NCI-H187 (cell line): ENCODE data around the gene SNCG.
"Not testable (repeated sequence)": the region's sequence is repeated elsewhere in the genome, so short reads cannot be mapped to it uniquely, and the experiment has no call there.

ENCODE experiments used
- DNase-seq, 2 experiments: peaks; one replicate each; lab custom pipeline; 2025; lab: John Stamatoyannopoulos, UW

SNCG gene

GRCh38 chr10:86945361-86946212 lies 12.8 kb upstream of the SNCG start:
- DNase-seq, result no peak

- no peak for DNase-seq
These were observed 11.9 kb upstream of the SNCG start for GRCh38 chr10:86946213-86947155.

GRCh38 chr10:86947806-86948205 lies 10.6 kb upstream of the SNCG start:
- not testable (repeated sequence) for DNase-seq

DNA sequence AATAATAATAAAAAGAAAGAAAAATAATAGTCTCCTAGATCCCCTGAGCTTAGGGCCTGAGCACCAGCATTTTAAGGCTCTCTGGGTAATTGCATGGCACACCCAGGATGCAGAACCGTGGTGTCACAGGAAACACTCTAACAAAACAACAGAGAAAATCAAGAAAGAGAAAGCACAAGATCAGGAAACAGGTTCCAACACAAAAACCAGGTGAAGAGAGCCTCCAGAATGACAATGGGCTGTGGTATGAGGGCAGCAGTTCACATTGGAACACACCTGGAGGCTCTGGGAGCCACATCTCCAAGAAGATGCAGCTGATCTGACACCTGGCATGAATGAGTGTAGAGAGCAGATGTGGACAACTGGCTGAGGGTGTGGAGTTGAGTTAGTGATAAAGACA lies 8.1 kb upstream of the SNCG start:
- no peak for DNase-seq

- no peak for DNase-seq
These were observed 7.1 kb upstream of the SNCG start for GRCh38 chr10:86951184-86951761.

- no peak for DNase-seq
These were observed 6.3 kb upstream of the SNCG start for GRCh38 chr10:86952106-86952505.

- not testable (repeated sequence) for DNase-seq
These were observed 5.7 kb upstream of the SNCG start for GRCh38 chr10:86952697-86953096.

DNA sequence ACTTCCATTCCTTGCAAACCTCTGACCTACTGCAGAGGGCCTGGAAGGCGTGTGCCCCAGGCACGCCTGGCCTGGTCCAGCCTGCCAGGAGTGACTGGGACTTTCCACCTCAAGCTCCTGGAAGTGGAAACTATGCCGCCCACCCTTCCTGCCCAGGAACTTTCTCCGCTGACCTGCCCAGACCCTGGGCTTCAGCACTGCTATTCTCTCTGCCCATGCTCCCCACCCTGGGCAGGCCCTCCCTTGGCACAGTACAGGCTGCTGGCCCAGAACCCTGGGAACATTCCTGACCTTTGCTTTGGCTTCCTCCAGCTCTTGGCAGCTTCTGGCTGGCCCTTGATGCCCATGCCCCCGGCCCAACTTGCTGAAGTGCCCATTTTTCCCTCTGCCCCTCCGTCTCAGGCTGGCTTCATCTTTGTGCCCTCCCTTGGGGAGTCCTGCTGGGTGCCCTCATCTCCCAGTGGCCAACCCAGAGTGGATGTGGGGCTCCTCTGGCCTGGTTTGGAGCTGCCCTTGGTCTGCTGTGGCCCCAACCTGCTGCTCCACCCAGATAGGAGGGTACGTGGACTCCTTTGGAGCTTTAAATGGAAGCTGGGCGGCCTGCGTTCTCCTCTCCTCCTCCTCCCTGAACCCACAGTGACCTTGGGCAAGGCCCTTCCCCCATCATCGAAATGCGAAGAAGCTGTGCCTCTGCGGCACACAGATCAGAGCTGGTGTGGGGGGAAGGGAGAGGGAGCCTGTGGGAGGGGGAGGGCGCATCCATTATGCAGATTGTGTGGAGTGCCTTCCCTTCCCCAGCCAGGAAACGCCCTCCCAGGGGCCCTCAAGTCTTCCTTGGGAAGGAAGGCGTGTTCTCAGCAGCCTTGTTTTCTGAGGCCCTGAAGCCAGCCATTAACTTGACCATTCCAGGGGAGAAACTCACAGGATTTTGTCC lies 4.4 kb upstream of the SNCG start:
- no peak for DNase-seq

- no peak for DNase-seq
These were observed 3.5 kb upstream of the SNCG start for GRCh38 chr10:86954681-86955500.

GRCh38 chr10:86955501-86956194 lies 2.8 kb upstream of the SNCG start:
- DNase-seq, result no peak

GRCh38 chr10:86956195-86956847 lies 2.1 kb upstream of the SNCG start:
- no peak for DNase-seq

DNA sequence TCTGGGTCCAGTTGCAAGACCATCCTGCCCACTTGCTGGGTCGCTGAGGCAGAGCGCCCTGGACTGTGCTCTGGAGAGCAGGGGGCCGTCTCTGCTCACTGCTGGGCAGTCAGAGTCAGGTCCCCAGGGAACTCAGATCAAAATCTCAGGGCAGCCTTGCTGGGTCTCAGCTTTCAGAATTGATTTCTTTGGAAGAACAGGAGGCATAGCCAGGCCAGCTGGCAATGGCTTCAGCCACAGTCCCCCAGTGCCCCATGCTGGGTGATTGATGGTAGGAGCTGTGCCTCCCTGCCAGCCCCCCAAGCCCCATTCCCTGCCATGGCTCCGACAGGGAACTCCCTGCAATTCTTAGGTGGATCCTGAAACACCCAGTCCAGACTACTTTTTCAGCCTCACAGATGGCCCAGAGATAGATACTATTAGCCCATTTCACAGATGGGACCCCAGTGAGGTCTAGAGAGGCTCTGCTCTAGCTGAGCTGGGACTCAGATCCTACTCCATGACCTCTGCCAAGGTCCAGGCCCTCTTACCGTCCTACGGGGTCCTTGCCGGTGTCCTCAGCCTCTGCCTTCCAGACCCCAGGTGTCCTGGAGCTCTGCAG lies 1.5 kb upstream of the SNCG start:
- DNase-seq, result no peak

GRCh38 chr10:86957471-86958115 lies 806 bp upstream of the SNCG start, which contains the start of gene MMRN2:
Gene MMRN2, minus strand, starts transcription at chr10:86957615. Its CDS starts 74 bp downstream, at chr10:86957541.
- DNase-seq, result no peak

DNA sequence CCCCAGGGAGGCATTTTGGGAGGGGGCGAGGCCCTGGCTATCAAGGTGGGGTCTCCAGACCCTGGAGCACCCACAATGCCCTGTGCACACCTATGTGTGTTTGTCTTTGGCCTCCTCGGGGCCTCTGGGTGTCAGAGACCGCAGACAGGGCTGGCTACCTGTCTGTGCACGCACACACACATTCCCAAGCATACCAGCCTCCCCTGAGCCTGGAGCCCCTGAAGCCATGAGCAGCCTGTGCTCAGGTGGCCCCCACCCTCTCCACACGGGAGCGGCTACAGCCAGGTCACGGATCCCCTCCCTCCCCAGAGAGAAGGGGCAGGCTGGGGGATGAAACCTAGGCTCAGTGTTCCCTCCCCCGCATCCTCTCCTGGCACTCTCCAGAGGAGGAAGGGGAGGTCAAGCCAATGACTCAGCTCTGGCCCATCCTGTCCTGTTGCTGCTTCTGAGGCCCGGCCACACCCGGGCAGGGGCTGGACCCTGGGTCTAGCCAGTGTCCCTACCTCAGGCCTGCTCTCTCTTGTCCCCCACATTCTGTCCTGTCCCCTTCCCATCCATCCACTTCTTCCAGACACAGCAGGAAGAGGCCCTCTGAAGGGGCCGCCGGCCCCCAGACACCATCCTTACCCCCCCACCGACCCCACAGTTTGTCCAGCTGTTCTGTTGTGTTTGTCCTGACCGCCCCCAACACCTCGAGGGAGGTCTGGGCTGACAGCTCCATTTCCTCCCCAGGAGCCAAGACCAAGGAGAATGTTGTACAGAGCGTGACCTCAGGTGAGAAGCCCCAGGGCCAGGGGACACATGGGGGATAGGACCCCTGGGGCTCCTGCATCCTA lies 720 bp downstream of the SNCG start:
- no peak for DNase-seq

DNA sequence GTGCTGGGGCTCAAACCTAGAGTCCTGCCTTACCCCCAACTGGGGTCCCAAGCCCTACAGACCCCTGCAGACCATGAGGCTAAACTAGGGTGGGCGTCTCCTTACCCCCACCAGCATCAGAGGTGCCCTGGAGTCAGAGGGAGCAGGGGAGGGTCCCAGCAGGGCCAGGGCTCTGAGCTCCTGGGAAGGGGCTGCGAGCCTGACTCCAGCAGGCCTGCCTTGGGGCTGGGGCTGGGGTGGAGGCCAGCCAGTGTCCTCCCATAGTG lies 1.3 kb downstream of the SNCG start:
- no peak for DNase-seq

GRCh38 chr10:86960003-86960862 lies 1.8 kb downstream of the SNCG start:
- DNase-seq, result no peak
